Left lung (tissue), 10 donors: ENCODE data around the gene HSF5. TPM values are rescaled to one million over a fixed set of nuclear protein-coding genes. Genes with fewer than 3 reads are reported as not detected.

ENCODE experiments used
- ATAC-seq: fragments of 200-7000 bp; cut with Tn5 transposase; one replicate; pipeline ENCODE4 v1.9.1; 2020; ENCODE audit warnings: moderate library complexity
- DNase-seq, 4 donors: peaks; one replicate each; pipeline ENCODE4 v3.0.0-alpha.2; 2013 to 2020
- H3K27ac ChIP-seq, 2 donors: fragments of 200-600 bp; sonication (generic) in 1 of 2; one replicate each; pipeline versions ENCODE4 v1.5.0 to v1.8.0; 2020 to 2021
- H3K27me3 ChIP-seq, 2 donors: fragments of 200-600 bp; sonication (generic) in 1 of 2; one replicate each; pipeline versions ENCODE4 v1.5.0 to v1.8.0; 2020 to 2021
- H3K36me3 ChIP-seq, 2 donors: fragments of 200-600 bp; sonication (generic) in 1 of 2; one replicate each; pipeline versions ENCODE4 v1.5.0 to v1.8.0; 2020 to 2021
- H3K4me1 ChIP-seq, 2 donors: fragments of 200-600 bp; one replicate each; pipeline ENCODE4 v1.8.0; 2021
- H3K4me3 ChIP-seq, 2 donors: fragments of 200-600 bp; sonication (generic) in 1 of 2; one replicate each; pipeline versions ENCODE4 v1.5.0 to v1.8.0; 2020 to 2021; ENCODE audit warnings: mild to moderate bottlenecking in 1 of 2
- H3K9me3 ChIP-seq, 2 donors: fragments of 200-600 bp; sonication (generic) in 1 of 2; one replicate each; pipeline versions ENCODE4 v1.5.0 to v1.8.0; 2020 to 2021
- intact Hi-C, 2 donors: fragments of 100-400 bp; cut with DNase I; formaldehyde crosslinking; loops; one replicate each; pipeline versions ENCODE4 v1.11.2 to v1.14.2; 2022
- polyA plus RNA-seq, 6 donors: library from polyadenylated mRNA; unstranded; fragments of 120-200 nt; gene quantifications; one replicate each; pipeline ENCODE4 v1.2.1, GENCODE V29; 2013; ENCODE audit not compliant: insufficient read length in 6 of 6
- total RNA-seq, 2 donors: library from RNA; stranded (reverse); fragmentation: NEBNext Ultra II Directional; extraction: Animal tissue kit (Norgen Biotek cat#: 25700); gene quantifications; one replicate each; pipeline ENCODE4 v1.2.1, GENCODE V29; 2021
- TF ChIP-seq, protein P1 (sequence below), 2 donors: fragments of 200-600 bp; sonication (generic) in 1 of 2; IDR thresholded peaks; one replicate each; pipeline versions ENCODE4 v1.5.0 to v1.8.0; 2021; ENCODE audit warnings: antibody characterized with exemption in 2 of 2
- donor health status: DM: no; HTN: yes; CAD: no.
- donor health status: DM: no; HTN: no; CAD: no.

Gene HSF5
- total and polyA plus RNA-seq, 8 donors: 0.08 to 0.15 (median 0.12) TPM

DNA sequence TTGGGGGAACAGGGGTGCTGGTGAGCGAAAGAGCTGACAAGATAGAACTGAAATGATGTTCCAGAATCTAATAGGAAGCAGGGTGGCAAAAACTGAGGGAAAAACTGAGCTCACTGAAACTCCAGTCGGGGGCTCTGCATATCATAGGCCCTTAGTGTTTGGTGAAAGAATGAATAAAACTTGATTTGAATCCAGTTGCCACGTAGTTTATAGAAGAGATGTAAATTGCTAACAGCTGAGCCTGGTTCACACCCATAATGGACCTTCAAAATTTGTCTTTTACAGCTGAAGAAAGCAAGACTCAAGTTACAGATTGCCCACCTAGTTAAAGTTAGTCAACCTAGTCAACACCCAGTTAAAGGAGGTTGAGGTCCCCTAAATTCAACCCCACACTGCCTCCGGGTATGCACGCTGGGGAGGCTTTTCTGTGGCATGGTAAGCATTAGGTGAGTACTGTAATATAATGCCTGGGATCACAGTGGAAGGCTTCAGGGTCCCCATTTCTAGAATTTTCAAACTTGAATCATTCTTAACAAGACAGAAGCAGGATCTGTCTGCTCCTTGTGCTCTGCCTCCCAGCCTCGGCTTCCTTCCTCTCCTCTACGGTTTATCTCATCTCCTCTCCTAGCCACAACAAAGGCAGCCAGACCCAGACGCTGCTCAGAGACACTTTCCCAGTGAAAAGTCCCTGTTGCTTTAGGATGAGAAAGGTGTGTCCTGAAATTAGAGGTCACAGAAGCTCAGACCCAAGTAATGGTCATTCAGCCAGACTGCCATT lies 109.3 kb downstream of the HSF5 start:
- H3K4me1 ChIP-seq: peaks cover 16 to 17% of the 10 kb centered on the region in 2 donors
- no peak overlapping the region for H3K4me3 ChIP-seq
- ATAC-seq (no peak), DNase-seq (no peak)
- TF ChIP-seq, protein P1, sequence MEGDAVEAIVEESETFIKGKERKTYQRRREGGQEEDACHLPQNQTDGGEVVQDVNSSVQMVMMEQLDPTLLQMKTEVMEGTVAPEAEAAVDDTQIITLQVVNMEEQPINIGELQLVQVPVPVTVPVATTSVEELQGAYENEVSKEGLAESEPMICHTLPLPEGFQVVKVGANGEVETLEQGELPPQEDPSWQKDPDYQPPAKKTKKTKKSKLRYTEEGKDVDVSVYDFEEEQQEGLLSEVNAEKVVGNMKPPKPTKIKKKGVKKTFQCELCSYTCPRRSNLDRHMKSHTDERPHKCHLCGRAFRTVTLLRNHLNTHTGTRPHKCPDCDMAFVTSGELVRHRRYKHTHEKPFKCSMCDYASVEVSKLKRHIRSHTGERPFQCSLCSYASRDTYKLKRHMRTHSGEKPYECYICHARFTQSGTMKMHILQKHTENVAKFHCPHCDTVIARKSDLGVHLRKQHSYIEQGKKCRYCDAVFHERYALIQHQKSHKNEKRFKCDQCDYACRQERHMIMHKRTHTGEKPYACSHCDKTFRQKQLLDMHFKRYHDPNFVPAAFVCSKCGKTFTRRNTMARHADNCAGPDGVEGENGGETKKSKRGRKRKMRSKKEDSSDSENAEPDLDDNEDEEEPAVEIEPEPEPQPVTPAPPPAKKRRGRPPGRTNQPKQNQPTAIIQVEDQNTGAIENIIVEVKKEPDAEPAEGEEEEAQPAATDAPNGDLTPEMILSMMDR (IDR thresholded peaks at IDR 0.05): no peak
- H3K27me3 ChIP-seq: no peaks in the 10 kb centered on the region
- H3K36me3 ChIP-seq: no peaks in the 10 kb centered on the region
- intact Hi-C loops: no loop called here
- no peak overlapping the region for H3K27ac ChIP-seq
- no peaks in the 10 kb centered on the region for H3K9me3 ChIP-seq

DNA sequence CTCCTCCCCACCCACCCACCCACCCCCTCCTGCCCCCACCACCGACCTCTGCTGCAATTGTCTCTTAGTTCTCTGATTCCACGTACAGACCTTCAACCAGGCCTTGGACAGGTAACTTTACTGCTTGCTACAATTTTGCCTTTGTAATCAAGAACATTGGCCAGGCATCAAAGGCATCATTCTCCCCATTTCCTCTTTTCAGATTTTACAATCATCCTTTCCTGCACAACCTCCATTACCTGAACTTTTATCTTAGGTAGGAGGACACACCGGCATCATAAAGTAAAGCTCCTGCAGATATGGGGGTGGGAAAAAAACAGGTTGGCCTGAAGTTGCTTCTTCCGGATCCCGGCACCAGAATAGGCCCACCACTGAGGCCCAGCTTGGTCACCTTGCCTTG lies 110.5 kb downstream of the HSF5 start:
- DNase-seq: no peak
- Histone ChIP-seq H3K27ac (no peak overlapping the region), H3K4me1 (peaks cover 14 to 16% of the 10 kb centered on the region in 2 donors), H3K27me3 (no peaks in the 10 kb centered on the region), H3K36me3 (no peaks in the 10 kb centered on the region), H3K9me3 (no peaks in the 10 kb centered on the region), H3K4me3 (no peak overlapping the region)
- ATAC-seq: no peak
- TF ChIP-seq, protein P1 (IDR thresholded peaks at IDR 0.05): no peak
- intact Hi-C loops: no loop called here

DNA sequence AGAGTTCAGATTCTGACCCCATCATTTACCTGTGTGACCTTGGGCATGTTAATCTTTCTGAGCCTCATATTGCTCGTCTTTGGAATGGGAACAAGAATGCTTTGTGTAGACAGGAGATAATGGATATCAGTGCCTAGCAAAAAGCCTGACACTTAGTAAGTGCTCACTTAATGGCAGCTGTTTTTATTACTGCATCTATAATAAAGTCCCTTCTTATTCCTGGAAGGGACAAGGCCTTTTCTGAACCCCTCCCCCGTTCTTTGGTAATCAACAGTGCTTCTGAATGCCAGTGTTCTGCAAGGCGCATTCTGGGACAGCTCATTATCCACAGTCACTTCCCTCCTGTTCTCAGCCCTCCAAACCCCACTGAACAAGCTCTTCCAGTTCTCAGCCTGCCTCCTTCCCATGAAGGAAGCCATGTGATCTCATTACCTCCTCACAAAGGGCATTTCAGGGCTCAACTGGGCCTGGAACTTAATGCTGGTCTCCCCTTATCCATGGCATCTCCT lies 111.1 kb downstream of the HSF5 start:
- H3K4me1 ChIP-seq: peaks cover 10 to 11% of the 10 kb centered on the region in 2 donors
- H3K9me3 ChIP-seq: no peaks in the 10 kb centered on the region
- ATAC-seq (peak; percentile 75), DNase-seq (peak in 2 of 4 donors; percentile 41 to 77)
- H3K4me3 ChIP-seq: no peak overlapping the region
- intact Hi-C loops: no loop called here
- TF ChIP-seq, protein P1 (IDR thresholded peaks at IDR 0.05): no peak
- no peaks in the 10 kb centered on the region for H3K36me3 ChIP-seq
- no peaks in the 10 kb centered on the region for H3K27me3 ChIP-seq
- no peak overlapping the region for H3K27ac ChIP-seq

DNA sequence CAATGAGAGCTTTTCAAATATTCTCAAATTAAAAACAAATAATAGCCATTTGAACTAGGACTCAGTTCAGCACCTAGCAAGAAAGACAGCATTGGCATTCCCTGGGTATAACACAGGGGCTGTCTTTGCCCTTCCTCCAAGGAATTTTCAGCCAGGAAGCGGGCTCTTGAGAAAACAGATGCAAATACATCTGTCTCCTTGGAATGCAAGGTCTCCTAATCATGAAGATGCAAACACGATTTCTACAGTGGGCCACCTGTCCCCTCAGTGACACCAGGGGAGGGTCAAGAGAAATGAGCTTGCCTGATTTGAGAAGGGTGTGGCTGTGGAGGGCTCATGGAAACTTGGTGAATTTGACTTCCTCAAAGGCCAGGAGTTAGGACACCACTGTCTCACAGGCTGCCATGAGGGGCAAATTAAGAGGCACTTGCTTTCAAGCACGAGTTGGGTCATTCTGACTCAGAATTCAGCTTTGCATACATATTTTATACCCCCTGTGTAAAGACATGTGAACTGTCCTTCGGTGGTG lies 111.7 kb downstream of the HSF5 start:
- TF ChIP-seq, protein P1 (IDR thresholded peaks at IDR 0.05): no peak
- peak; percentile 15 for ATAC-seq
- Histone ChIP-seq H3K27ac (no peak overlapping the region), H3K4me1 (peaks cover 5 to 10% of the 10 kb centered on the region in 2 donors), H3K36me3 (no peaks in the 10 kb centered on the region), H3K4me3 (no peak overlapping the region), H3K9me3 (no peaks in the 10 kb centered on the region), H3K27me3 (no peaks in the 10 kb centered on the region)
- DNase-seq: no peak
- intact Hi-C loops: no loop called here

DNA sequence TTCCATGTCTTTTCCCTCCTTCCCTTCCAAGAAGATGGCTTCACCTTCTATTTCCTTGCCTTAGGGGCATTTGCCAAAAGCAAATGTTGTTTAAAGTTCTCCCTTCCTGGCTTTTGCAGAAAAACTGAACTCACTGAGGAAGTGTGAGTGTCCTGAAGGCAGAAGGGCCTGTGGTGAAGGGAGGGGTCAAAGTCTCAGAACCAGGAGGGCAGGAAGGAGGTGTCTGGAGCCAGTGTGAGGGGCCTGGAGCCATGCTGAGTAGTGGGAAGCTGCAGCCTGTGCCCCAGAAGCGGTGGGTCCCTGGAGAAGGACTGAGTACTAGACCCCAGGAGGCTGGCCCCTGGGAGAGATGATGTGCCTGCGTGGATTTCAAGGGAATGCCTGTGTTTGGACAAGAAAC lies 112.4 kb downstream of the HSF5 start:
- no peak for DNase-seq
- no peaks in the 10 kb centered on the region for H3K36me3 ChIP-seq
- ATAC-seq: no peak
- TF ChIP-seq, protein P1 (IDR thresholded peaks at IDR 0.05): no peak
- no peak overlapping the region for H3K4me3 ChIP-seq
- H3K4me1 ChIP-seq: peaks cover 4 to 5% of the 10 kb centered on the region in 2 donors
- intact Hi-C loops: no loop called here
- no peaks in the 10 kb centered on the region for H3K9me3 ChIP-seq
- H3K27me3 ChIP-seq: no peaks in the 10 kb centered on the region
- no peak overlapping the region for H3K27ac ChIP-seq
